Mucosa of stomach (tissue), 1 donor: ENCODE data around the gene GRIN1.
"Not testable (repeated sequence)": the region's sequence is repeated elsewhere in the genome, so short reads cannot be mapped to it uniquely, and the experiment has no call there.

Experiments
- H3K27me3 ChIP-seq: one replicate; pipeline ENCODE4 v1.7.0; 2013; ENCODE audit warnings: mild to moderate bottlenecking, low read length; ENCODE audit not compliant: control insufficient read depth, insufficient read depth
- H3K36me3 ChIP-seq: one replicate; pipeline ENCODE4 v1.7.0; 2013; ENCODE audit warnings: low read length; ENCODE audit not compliant: control insufficient read depth, insufficient read depth
- H3K4me1 ChIP-seq: one replicate; pipeline ENCODE4 v1.7.0; 2013; ENCODE audit warnings: mild to moderate bottlenecking, low read length; ENCODE audit not compliant: control insufficient read depth, insufficient read depth
- H3K4me3 ChIP-seq: one replicate; pipeline ENCODE4 v1.7.0; 2013; ENCODE audit warnings: low read length
- H3K9ac ChIP-seq: one replicate; pipeline ENCODE4 v1.7.0; 2013; ENCODE audit warnings: mild to moderate bottlenecking, low read length, moderate library complexity
- H3K9me3 ChIP-seq: one replicate; pipeline ENCODE4 v1.7.0; 2013; ENCODE audit warnings: mild to moderate bottlenecking, low read length, moderate library complexity; ENCODE audit not compliant: control insufficient read depth
- donor health status: Pancreatic carcinoma.

Gene GRIN1

GRCh38 chr9:137127301-137128157, 11.4 kb upstream of the GRIN1 start:
- Histone ChIP-seq H3K4me3 (peak overlapping the region; percentile 77), H3K9me3 (no peaks in the 10 kb centered on the region), H3K27me3 (no peaks in the 10 kb centered on the region), H3K36me3 (no peaks in the 10 kb centered on the region), H3K9ac (peak overlapping the region; percentile 70), H3K4me1 (peaks cover 25% of the 10 kb centered on the region)

- no peaks in the 10 kb centered on the region for H3K9me3 ChIP-seq
- H3K4me1 ChIP-seq, result peaks cover 25% of the 10 kb centered on the region
- H3K36me3 ChIP-seq, result no peaks in the 10 kb centered on the region
- no peaks in the 10 kb centered on the region for H3K27me3 ChIP-seq
- peak overlapping the region; percentile 77 for H3K4me3 ChIP-seq
- peak overlapping the region; percentile 70 for H3K9ac ChIP-seq
Measured at GRCh38 chr9:137128158-137128861, 10.6 kb upstream of the GRIN1 start.

DNA sequence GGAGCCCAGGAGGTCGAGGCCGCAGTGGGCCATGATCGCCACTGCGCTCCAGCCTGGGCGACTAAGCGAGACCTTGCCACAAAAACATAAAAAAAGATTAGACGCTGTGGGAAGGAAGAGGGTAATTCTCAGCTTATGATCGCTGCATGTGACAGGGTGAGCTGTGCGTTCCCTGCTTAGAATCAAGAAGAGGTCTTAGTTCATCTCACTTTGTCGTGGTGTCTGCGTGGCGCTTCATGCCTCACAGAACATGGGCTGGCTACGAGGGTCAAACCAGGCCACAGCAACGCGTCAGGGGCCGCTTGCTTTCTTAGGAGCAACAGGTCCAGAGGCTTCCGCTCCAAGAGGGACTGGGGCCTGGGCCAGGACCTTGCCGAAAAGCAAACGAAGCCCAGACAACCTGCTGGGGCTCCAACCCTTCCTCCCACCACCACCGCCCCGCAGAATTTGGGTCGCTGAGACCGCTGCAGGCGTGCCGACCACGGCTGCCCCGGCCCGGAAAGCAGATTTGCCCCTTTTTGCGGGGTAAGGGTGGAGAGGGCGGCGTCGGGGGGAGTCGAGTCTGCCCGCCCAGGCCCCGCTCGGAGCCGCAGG, 10.0 kb upstream of the GRIN1 start:
- no peaks in the 10 kb centered on the region for H3K9me3 ChIP-seq
- H3K36me3 ChIP-seq, result no peaks in the 10 kb centered on the region
- H3K4me1 ChIP-seq, result peaks cover 25% of the 10 kb centered on the region
- H3K4me3 ChIP-seq, result peak overlapping the region; percentile 77
- no peaks in the 10 kb centered on the region for H3K27me3 ChIP-seq
- peak overlapping the region; percentile 70 for H3K9ac ChIP-seq

- Histone ChIP-seq H3K4me3 (peak overlapping the region; percentile 77), H3K9ac (peak overlapping the region; percentile 70), H3K27me3 (no peaks in the 10 kb centered on the region), H3K9me3 (no peaks in the 10 kb centered on the region), H3K36me3 (no peaks in the 10 kb centered on the region), H3K4me1 (peaks cover 25% of the 10 kb centered on the region)
Measured at GRCh38 chr9:137129456-137130175, 9.3 kb upstream of the GRIN1 start.

- Histone ChIP-seq H3K4me1 (peaks cover 25% of the 10 kb centered on the region), H3K36me3 (no peaks in the 10 kb centered on the region), H3K9ac (no peak overlapping the region), H3K4me3 (peak overlapping the region; percentile 77), H3K27me3 (no peaks in the 10 kb centered on the region), H3K9me3 (no peaks in the 10 kb centered on the region)
Measured at GRCh38 chr9:137130176-137130755, 8.7 kb upstream of the GRIN1 start.

- H3K4me3 ChIP-seq, result no peak overlapping the region
- H3K27me3 ChIP-seq, result peaks cover 32% of the 10 kb centered on the region
- H3K9ac ChIP-seq, result no peak overlapping the region
- H3K9me3 ChIP-seq, result no peaks in the 10 kb centered on the region
- H3K36me3 ChIP-seq, result no peaks in the 10 kb centered on the region
- peaks cover 5% of the 10 kb centered on the region for H3K4me1 ChIP-seq
Measured at GRCh38 chr9:137134191-137134590, 4.8 kb upstream of the GRIN1 start.

- not testable (repeated sequence) for H3K9ac ChIP-seq, H3K9me3 ChIP-seq, H3K36me3 ChIP-seq, H3K4me1 ChIP-seq, H3K4me3 ChIP-seq
- H3K27me3 ChIP-seq, result peaks cover 41% of the 10 kb centered on the region
Measured at GRCh38 chr9:137135154-137135553, 3.8 kb upstream of the GRIN1 start.

DNA sequence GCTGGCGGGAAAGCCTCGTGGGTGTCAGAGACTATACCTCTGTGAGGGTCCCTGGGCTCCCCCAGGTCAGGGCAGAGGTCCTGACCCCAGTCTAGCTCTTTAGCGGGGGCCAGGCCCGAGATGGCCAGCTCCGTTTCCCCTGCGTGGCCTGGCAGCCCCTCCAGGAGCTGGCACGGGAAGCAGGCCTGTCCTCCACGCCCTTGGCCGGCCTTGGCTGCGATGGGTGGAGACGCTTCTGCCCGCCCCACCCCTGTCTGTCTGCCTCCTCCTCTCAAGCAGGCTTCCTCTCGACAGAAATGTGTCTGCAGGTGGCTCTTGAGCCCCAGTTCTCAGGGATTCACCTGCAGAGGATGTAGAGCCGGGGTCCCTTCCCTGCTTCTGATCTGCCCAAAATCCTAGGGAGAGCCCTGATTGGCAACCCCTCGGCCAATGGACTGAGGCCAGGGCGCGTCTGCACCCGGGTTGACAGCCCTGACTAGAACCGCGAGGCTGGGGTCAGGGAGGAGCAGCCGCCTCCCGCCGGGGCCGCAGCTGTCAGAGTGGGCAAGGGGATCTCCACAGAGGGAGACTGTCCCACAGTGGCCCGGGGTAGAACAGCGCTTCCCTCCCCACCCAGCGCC, 2.6 kb upstream of the GRIN1 start:
- H3K9ac ChIP-seq, result no peak overlapping the region
- peaks cover 53% of the 10 kb centered on the region for H3K27me3 ChIP-seq
- H3K4me1 ChIP-seq, result no peaks in the 10 kb centered on the region
- H3K36me3 ChIP-seq, result no peaks in the 10 kb centered on the region
- no peak overlapping the region for H3K4me3 ChIP-seq
- H3K9me3 ChIP-seq, result no peaks in the 10 kb centered on the region

DNA sequence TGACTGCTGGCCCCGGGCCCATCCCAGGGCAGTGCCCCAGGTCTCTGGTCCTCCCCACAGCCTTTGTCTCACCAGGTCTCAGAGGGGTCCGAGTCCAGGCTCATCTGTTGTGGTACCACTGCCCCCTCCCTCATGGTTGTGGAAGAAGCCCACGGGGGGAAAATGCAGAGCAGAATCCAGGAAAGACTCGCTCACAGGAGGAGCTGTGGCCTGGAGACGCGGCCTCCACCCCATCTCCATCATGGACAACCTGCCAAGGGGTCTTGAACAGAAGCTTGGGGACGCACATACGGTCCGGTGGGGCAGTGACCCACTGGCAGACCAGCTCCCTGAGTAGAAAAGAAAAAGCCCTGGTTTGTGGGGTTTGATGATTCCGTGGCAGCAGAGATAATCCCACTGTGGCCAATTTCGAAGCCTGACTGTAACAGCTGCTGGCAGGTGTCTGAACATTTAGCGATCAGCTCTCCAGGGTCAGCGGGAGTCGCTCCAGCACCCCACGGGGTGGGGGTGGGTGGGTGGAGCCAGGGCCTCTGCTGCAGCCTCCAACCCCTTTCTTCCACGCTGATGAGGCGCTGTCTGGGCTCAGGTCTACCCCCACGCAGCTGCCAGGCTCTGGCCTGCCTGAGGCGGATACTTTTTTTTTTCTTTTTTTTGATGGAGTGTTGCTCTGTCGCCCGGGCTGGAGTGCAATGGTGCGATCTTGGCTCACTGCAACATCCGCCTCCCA, 1.9 kb upstream of the GRIN1 start:
- Histone ChIP-seq H3K9me3 (no peaks in the 10 kb centered on the region), H3K36me3 (no peaks in the 10 kb centered on the region), H3K4me1 (no peaks in the 10 kb centered on the region), H3K4me3 (no peak overlapping the region), H3K9ac (no peak overlapping the region), H3K27me3 (peaks cover 59% of the 10 kb centered on the region)

- Histone ChIP-seq H3K9ac (no peak overlapping the region), H3K27me3 (peaks cover 70% of the 10 kb centered on the region), H3K4me3 (no peak overlapping the region), H3K36me3 (no peaks in the 10 kb centered on the region), H3K4me1 (no peaks in the 10 kb centered on the region), H3K9me3 (no peaks in the 10 kb centered on the region)
Measured at GRCh38 chr9:137138058-137138721, 764 bp upstream of the GRIN1 start.
